SK-N-SH (cell line): ENCODE results near the gene PIK3R2. TPM values are rescaled to one million over a fixed set of nuclear protein-coding genes. Genes with fewer than 3 reads are reported as not detected.

ENCODE experiments used
- CTCF ChIA-PET: fragments of 300-600, 350-600 bp; formaldehyde crosslinking; extraction: SDS; loops from one replicate; lab custom pipeline; 2021; lab: Yijun Ruan, JAX
- POLR2A ChIA-PET: fragments of 350-600 bp; sonication (Branson Sonifier 250); formaldehyde crosslinking; extraction: SDS; loops from one replicate; lab custom pipeline; 2020; ENCODE audit warnings: antibody characterized with exemption, inconsistent platforms; lab: Yijun Ruan, JAX
- DNase-seq: peaks from one replicate; pipeline ENCODE4 v3.0.0; 2012
- H2AFZ ChIP-seq: fragments of 200-600 bp; sonication (generic); 2 replicates; pipeline ENCODE4 v1.8.1; 2016; ENCODE audit warnings: antibody characterized with exemption, mild to moderate bottlenecking, low read depth
- H3F3A ChIP-seq: fragments of 200-600 bp; sonication (generic); replicated peaks from 2 replicates; pipeline ENCODE3; 2016; ENCODE audit warnings: antibody characterized with exemption, mild to moderate bottlenecking; ENCODE audit not compliant: insufficient read depth
- H3K27ac ChIP-seq, 2 experiments: fragments of 200-500 bp in 1 of 2; fragments of 200-600 bp in 1 of 2; sonication (Bioruptor generic) in 1 of 2; sonication (generic), shearing (Covaris generic) in 1 of 2; 2 replicates each; pipeline versions ENCODE4 v1.5.1 to v1.6.1; 2014 to 2016; ENCODE audit warnings: low read depth in 2 of 2, inconsistent platforms in 1 of 2, low read length in 1 of 2, mild to moderate bottlenecking in 1 of 2, mixed read lengths in 1 of 2
- H3K27me3 ChIP-seq: fragments of 200-600 bp; sonication (generic), shearing (Covaris generic); 2 replicates; pipeline ENCODE4 v1.6.1; 2016; ENCODE audit warnings: mixed run types; ENCODE audit not compliant: insufficient read depth
- H3K36me3 ChIP-seq, 2 experiments: fragments of 200-500 bp in 1 of 2; fragments of 200-600 bp in 1 of 2; sonication (Bioruptor generic) in 1 of 2; sonication (generic) in 1 of 2; replicated peaks in 1 of 2; 2 replicates each; pipeline versions ENCODE3 to v1.5.1; 2014 to 2016; ENCODE audit warnings: low read length in 1 of 2, mild to moderate bottlenecking in 1 of 2; ENCODE audit not compliant: insufficient read depth in 2 of 2, control insufficient read depth in 1 of 2
- H3K4me1 ChIP-seq, 2 experiments: fragments of 200-500 bp in 1 of 2; fragments of 200-600 bp in 1 of 2; sonication (Bioruptor generic) in 1 of 2; sonication (generic), shearing (Covaris generic) in 1 of 2; 2 replicates each; pipeline versions ENCODE4 v1.5.1 to v1.6.1; 2014 to 2016; ENCODE audit warnings: low read depth in 1 of 2, low read length in 1 of 2, mixed run types in 1 of 2; ENCODE audit not compliant: insufficient read depth in 2 of 2, control insufficient read depth in 1 of 2
- H3K4me2 ChIP-seq: fragments of 200-600 bp; sonication (generic), shearing (Covaris generic); 2 replicates; pipeline ENCODE4 v1.6.1; 2017; ENCODE audit warnings: mixed run types
- H3K4me3 ChIP-seq, 2 experiments: fragments of 200-500 bp in 1 of 2; fragments of 200-600 bp in 1 of 2; sonication (Bioruptor generic) in 1 of 2; sonication (generic), shearing (Covaris generic) in 1 of 2; 2 replicates each; pipeline versions ENCODE4 v1.5.1 to v1.8.1; 2014 to 2016; ENCODE audit warnings: low read depth in 2 of 2, inconsistent platforms in 1 of 2, low read length in 1 of 2, mild to moderate bottlenecking in 1 of 2, mixed read lengths in 1 of 2, moderate library complexity in 1 of 2
- H3K79me2 ChIP-seq: fragments of 200-600 bp; sonication (generic); 2 replicates; pipeline ENCODE4 v1.8.1; 2017; ENCODE audit warnings: mild to moderate bottlenecking; ENCODE audit not compliant: insufficient read depth
- H3K9ac ChIP-seq: fragments of 200-600 bp; sonication (generic); 2 replicates; pipeline ENCODE4 v1.6.1; 2017; ENCODE audit warnings: mixed run types
- H3K9me2 ChIP-seq: fragments of 200-600 bp; sonication (generic); 2 replicates; pipeline ENCODE4 v1.6.1; 2017; ENCODE audit warnings: mixed run types
- H3K9me3 ChIP-seq: fragments of 200-600 bp; sonication (generic); 2 replicates; pipeline ENCODE4 v1.6.1; 2017; ENCODE audit warnings: mixed run types, mild to moderate bottlenecking, moderate library complexity
- H4K20me1 ChIP-seq: fragments of 200-600 bp; sonication (generic); 2 replicates; pipeline ENCODE4 v1.6.1; 2017; ENCODE audit warnings: mild to moderate bottlenecking, mixed run types; ENCODE audit not compliant: insufficient read depth
- ELF1 ChIP-seq: IDR thresholded peaks from 2 replicates; pipeline ENCODE4 v1.4.0; 2012
- EZH2phosphoT487 ChIP-seq: fragments of 200-600 bp; sonication (generic); IDR thresholded peaks from 2 replicates; pipeline ENCODE4 v1.6.1; 2017; ENCODE audit warnings: low read depth, mixed run types, mild to moderate bottlenecking, antibody characterized with exemption, moderate library complexity, borderline replicate concordance
- FOSL2 ChIP-seq: IDR thresholded peaks from 2 replicates; pipeline ENCODE4 v1.4.0; 2012; ENCODE audit warnings: low read depth, mild to moderate bottlenecking, moderate library complexity, borderline replicate concordance
- FOXM1 ChIP-seq: IDR thresholded peaks from 2 replicates; pipeline ENCODE4 v1.4.0; 2012; ENCODE audit warnings: low read depth, mild to moderate bottlenecking
- JUND ChIP-seq: IDR thresholded peaks from 2 replicates; pipeline ENCODE4 v1.4.0; 2012
- MEF2A ChIP-seq: IDR thresholded peaks from 2 replicates; pipeline ENCODE4 v1.4.0; 2012; ENCODE audit warnings: low read depth, borderline replicate concordance
- MXI1 ChIP-seq: IDR thresholded peaks from 2 replicates; pipeline ENCODE4 v1.6.1; 2012; ENCODE audit warnings: mild to moderate bottlenecking, low read depth, low read length, improper control_type of control experiment
- NFIC ChIP-seq: IDR thresholded peaks from 2 replicates; pipeline ENCODE4 v1.4.0; 2012; ENCODE audit warnings: borderline replicate concordance
- POLR2AphosphoS5 ChIP-seq: IDR thresholded peaks from 2 replicates; pipeline ENCODE4 v1.6.1; 2012; ENCODE audit warnings: low read depth, low read length
- RCOR1 ChIP-seq: fragments of 150-350 bp; IDR thresholded peaks from 2 replicates; pipeline ENCODE4 v1.6.1; 2017; ENCODE audit warnings: antibody characterized with exemption, low read length
- SIN3A ChIP-seq: IDR thresholded peaks from 2 replicates; pipeline ENCODE4 v1.6.1; 2012; ENCODE audit warnings: low read depth, mild to moderate bottlenecking, low read length, moderate library complexity, borderline replicate concordance
- TAF1 ChIP-seq: IDR thresholded peaks from 2 replicates; pipeline ENCODE4 v1.6.1; 2012; ENCODE audit warnings: low read depth, mild to moderate bottlenecking, low read length, moderate library complexity, borderline replicate concordance
- TCF12 ChIP-seq: IDR thresholded peaks from 2 replicates; pipeline ENCODE4 v1.4.0; 2012
- TEAD4 ChIP-seq: IDR thresholded peaks from 2 replicates; pipeline ENCODE4 v1.4.0; 2012; ENCODE audit warnings: mild to moderate bottlenecking, borderline replicate concordance; ENCODE audit not compliant: insufficient read depth
- YY1 ChIP-seq: IDR thresholded peaks from 2 replicates; pipeline ENCODE4 v1.4.0; 2012; ENCODE audit warnings: low read depth, mild to moderate bottlenecking
- WGBS: methylation state at CpG from one replicate; pipeline ENCODE4 v1.1.6; 2017; ENCODE audit warnings: low lambda C conversion rate; 5-methylcytosine and 5-hydroxymethylcytosine counted together
- polyA plus RNA-seq, 3 experiments: library from polyadenylated mRNA; depleted of rRNA; stranded (reverse); fragments of >200 nt; gene quantifications; 2 replicates each; pipeline ENCODE4 v1.2.3, GENCODE V29; 2012
- TF ChIP-seq, protein P1 (sequence below): IDR thresholded peaks from 2 replicates; pipeline ENCODE4 v1.4.0; 2012; ENCODE audit warnings: low read depth, borderline replicate concordance
- TF ChIP-seq, protein P2 (sequence below): IDR thresholded peaks from 2 replicates; pipeline ENCODE4 v1.4.0; 2012; ENCODE audit warnings: low read depth

PIK3R2 gene
- polyA plus RNA-seq, 1 of the 3 experiments (the other 2 are of a cell fraction), result 36.6 TPM

DNA sequence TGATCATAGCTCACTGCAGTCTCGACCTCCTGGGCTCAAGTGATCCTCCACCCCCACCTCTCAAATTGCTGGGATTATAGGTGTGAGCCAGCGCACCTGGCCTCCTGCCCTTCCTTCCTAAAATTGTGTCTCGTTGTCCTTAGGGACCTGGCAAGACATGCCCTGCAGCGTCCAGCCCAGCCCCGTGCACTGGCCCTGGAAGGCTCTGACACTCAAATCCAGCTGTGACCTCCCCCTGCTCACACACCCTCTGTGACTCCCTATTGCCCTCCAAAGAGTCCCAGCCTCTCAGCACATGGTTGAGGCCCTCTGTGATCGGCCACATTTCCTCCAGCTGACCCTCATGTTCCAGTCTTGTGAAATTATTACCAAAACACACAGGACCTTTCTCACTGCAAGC is 45.0 kb downstream of the PIK3R2 start (continued):
- TF ChIP-seq ELF1 (no peak), TCF12 (no peak), NFIC (no peak), JUND (no peak), YY1 (no peak), SIN3A (no peak), TEAD4 (no peak)

DNA sequence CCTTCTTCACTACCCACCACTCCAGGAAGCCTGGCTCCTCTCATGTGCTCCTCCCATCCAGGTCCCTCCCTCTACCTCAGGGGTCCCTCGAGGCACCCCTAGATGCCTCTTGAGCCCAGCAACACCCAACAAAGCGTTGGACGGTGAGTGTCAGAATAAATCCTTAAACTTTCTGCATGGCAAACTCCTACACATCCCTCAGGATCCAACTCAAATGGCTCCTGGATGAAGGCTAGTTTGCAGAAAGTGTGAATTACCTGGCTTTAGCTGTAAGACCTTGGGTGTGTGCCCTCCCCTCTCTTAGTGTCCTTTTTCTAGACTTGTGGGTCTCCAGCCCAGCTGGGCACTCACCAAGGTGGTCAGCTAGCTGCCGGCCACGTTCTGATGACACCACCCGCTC is 45.4 kb downstream of the PIK3R2 start:
- no peak overlapping the region for H3K9ac ChIP-seq
- no peaks in the 10 kb centered on the region for H3K27me3 ChIP-seq
- peaks cover 8% of the 10 kb centered on the region; the same call in 1 of the 2 replicates for H4K20me1 ChIP-seq
- H3K27ac ChIP-seq, result no peak overlapping the region
- H3K4me3 ChIP-seq, result no peak overlapping the region
- DNase-seq, result no peak
- WGBS, result 87% methylated on average over 6 of the region's 6 CpGs
- ChIA-PET POLR2A (no interaction called here), CTCF (interaction anchor here (1.4 to 20.7 kb wide), 2 partner anchors 57 to 81 kb away, joined by 4 to 505 read pairs; a partner anchor contains a TSS)
- H3K9me2 ChIP-seq, result no peaks in the 10 kb centered on the region
- peaks cover 9 to 34% of the 10 kb centered on the region in 2 experiments; a peak in 2 of 4 replicates for H3K4me1 ChIP-seq
- TF ChIP-seq, protein P1, sequence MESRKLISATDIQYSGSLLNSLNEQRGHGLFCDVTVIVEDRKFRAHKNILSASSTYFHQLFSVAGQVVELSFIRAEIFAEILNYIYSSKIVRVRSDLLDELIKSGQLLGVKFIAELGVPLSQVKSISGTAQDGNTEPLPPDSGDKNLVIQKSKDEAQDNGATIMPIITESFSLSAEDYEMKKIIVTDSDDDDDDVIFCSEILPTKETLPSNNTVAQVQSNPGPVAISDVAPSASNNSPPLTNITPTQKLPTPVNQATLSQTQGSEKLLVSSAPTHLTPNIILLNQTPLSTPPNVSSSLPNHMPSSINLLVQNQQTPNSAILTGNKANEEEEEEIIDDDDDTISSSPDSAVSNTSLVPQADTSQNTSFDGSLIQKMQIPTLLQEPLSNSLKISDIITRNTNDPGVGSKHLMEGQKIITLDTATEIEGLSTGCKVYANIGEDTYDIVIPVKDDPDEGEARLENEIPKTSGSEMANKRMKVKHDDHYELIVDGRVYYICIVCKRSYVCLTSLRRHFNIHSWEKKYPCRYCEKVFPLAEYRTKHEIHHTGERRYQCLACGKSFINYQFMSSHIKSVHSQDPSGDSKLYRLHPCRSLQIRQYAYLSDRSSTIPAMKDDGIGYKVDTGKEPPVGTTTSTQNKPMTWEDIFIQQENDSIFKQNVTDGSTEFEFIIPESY, result no peak
- TF ChIP-seq, protein P2, sequence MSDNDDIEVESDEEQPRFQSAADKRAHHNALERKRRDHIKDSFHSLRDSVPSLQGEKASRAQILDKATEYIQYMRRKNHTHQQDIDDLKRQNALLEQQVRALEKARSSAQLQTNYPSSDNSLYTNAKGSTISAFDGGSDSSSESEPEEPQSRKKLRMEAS, result no peak
- no peak for TF ChIP-seq ELF1
- TF ChIP-seq MXI1, result no peak
- no peak for TF ChIP-seq POLR2AphosphoS5
- TF ChIP-seq EZH2phosphoT487, result no peak
- peaks cover 9% of the 10 kb centered on the region; the same call in 1 of the 2 replicates for H3K79me2 ChIP-seq
- H3K9me3 ChIP-seq, result no peaks in the 10 kb centered on the region
- peaks cover 0 to 8% of the 10 kb centered on the region in 2 experiments for H3K36me3 ChIP-seq
- H2AFZ ChIP-seq, result no peak overlapping the region
- no peaks in the 10 kb centered on the region for H3F3A ChIP-seq
- no peak overlapping the region for H3K4me2 ChIP-seq

DNA sequence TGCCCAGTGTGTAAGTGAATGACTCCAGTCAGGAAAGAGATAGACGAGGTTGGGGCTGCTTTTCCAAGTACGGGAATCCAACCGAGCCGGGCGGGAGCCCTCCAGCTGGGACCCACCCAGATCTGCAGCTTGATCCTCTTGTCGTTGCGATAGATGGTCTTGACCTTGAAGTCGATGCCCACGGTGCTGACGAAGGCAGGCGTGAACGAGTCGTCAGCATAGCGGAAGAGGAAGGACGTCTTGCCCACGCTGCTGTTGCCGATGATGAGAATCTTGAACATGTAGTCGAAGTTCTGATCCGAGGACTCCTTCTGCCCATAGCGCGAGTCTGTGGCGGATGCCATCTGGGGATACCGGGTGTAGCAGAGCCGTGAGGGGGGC is 49.4 kb downstream of the PIK3R2 start:
- TF ChIP-seq TAF1 (no peak), ELF1 (no peak), MEF2A (no peak), FOXM1 (no peak), MXI1 (no peak), POLR2AphosphoS5 (no peak), FOSL2 (no peak), RCOR1 (no peak)
- ChIA-PET CTCF (interaction anchor here (0.6 to 20.7 kb wide), 9 partner anchors 10 to 195 kb away, joined by 3 to 505 read pairs (median 6); partner anchors contain the start of genes ARRDC2, JUND, MPV17L2 and PDE4C), POLR2A (interaction anchor here (1.0 to 2.1 kb wide), 2 partner anchors 10 kb away, joined by 3 to 5 read pairs; partner anchors contain the start of gene MPV17L2)
- H3K9ac ChIP-seq, result no peak overlapping the region
- no peaks in the 10 kb centered on the region for H3K9me2 ChIP-seq
- no peak overlapping the region for H2AFZ ChIP-seq
- peaks cover 4 to 17% of the 10 kb centered on the region in 2 experiments; a peak in 2 of 4 replicates for H3K4me1 ChIP-seq
- peaks cover 0 to 5% of the 10 kb centered on the region in 2 experiments for H3K36me3 ChIP-seq
- no peaks in the 10 kb centered on the region for H3K79me2 ChIP-seq
- WGBS, result 91% methylated on average over 16 of the region's 24 CpGs
- no peak overlapping the region for H3K27ac ChIP-seq
- H3K4me2 ChIP-seq, result no peak overlapping the region; the same call in 1 of the 2 replicates
- no peaks in the 10 kb centered on the region for H4K20me1 ChIP-seq
- H3K27me3 ChIP-seq, result no peaks in the 10 kb centered on the region
- H3K4me3 ChIP-seq, result peak overlapping the region; percentile 71 to 82; a peak in 2 of 4 replicates
- no peaks in the 10 kb centered on the region for H3K9me3 ChIP-seq
- H3F3A ChIP-seq, result no peaks in the 10 kb centered on the region
- DNase-seq, result no peak
